Dendritic cell treated with granulocyte-macrophage colony-stimulating factor and Interleukin-4, amounts not matched to agents 40 ng/mL and 50 ng/mL, for 4 days (primary cell): ENCODE results near the gene BACE1-AS.

ENCODE experiments used
- H3K27ac Mint-ChIP-seq: one replicate; pipeline ENCODE4 v1.8.0; 2022; ENCODE audit warnings: mild to moderate bottlenecking, mixed read lengths
- H3K27me3 Mint-ChIP-seq: one replicate; pipeline ENCODE4 v1.8.0; 2022; ENCODE audit warnings: mild to moderate bottlenecking, mixed read lengths
- H3K36me3 Mint-ChIP-seq: one replicate; pipeline ENCODE4 v1.8.0; 2022; ENCODE audit warnings: low read depth, mixed read lengths
- H3K4me1 Mint-ChIP-seq: one replicate; pipeline ENCODE4 v1.8.0; 2022; ENCODE audit warnings: low read depth, mixed read lengths
- H3K4me3 Mint-ChIP-seq: one replicate; pipeline ENCODE4 v1.8.0; 2022; ENCODE audit warnings: mild to moderate bottlenecking, moderate library complexity, mixed read lengths
- H3K9me3 Mint-ChIP-seq: one replicate; pipeline ENCODE4 v1.8.0; 2022; ENCODE audit warnings: mixed read lengths
- intact Hi-C: fragments of 100-400 bp; cut with micrococcal nuclease; formaldehyde crosslinking; loops from one replicate; pipeline ENCODE4 v1.15.0; 2022

Gene BACE1-AS

GRCh38 chr11:117278347-117278746 is 12.8 kb upstream of the BACE1-AS start:
- H3K4me1 Mint-ChIP-seq: no peaks in the 10 kb centered on the region

GRCh38 chr11:117279711-117280376 is 11.3 kb upstream of the BACE1-AS start:
- no peaks in the 10 kb centered on the region for H3K4me1 Mint-ChIP-seq
- no peak overlapping the region for H3K4me3 Mint-ChIP-seq
- intact Hi-C loops: no loop called here
- H3K9me3 Mint-ChIP-seq: no peaks in the 10 kb centered on the region
- peaks cover 66% of the 10 kb centered on the region for H3K36me3 Mint-ChIP-seq
- no peaks in the 10 kb centered on the region for H3K27me3 Mint-ChIP-seq
- no peak overlapping the region for H3K27ac Mint-ChIP-seq

More at GRCh38 chr11:117278347-117278746, 12.8 kb upstream of the BACE1-AS start:
- no peak overlapping the region for H3K27ac Mint-ChIP-seq
- peaks cover 64% of the 10 kb centered on the region for H3K36me3 Mint-ChIP-seq
- H3K9me3 Mint-ChIP-seq: no peaks in the 10 kb centered on the region
- H3K4me3 Mint-ChIP-seq: no peak overlapping the region
- intact Hi-C loops: no loop called here
- no peaks in the 10 kb centered on the region for H3K27me3 Mint-ChIP-seq

GRCh38 chr11:117281159-117281558 is 10.0 kb upstream of the BACE1-AS start:
- Mint-ChIP-seq H3K36me3 (peaks cover 67% of the 10 kb centered on the region), H3K9me3 (no peaks in the 10 kb centered on the region), H3K27me3 (no peaks in the 10 kb centered on the region), H3K4me1 (no peaks in the 10 kb centered on the region), H3K4me3 (no peak overlapping the region), H3K27ac (no peak overlapping the region)
- intact Hi-C loops: no loop called here

DNA sequence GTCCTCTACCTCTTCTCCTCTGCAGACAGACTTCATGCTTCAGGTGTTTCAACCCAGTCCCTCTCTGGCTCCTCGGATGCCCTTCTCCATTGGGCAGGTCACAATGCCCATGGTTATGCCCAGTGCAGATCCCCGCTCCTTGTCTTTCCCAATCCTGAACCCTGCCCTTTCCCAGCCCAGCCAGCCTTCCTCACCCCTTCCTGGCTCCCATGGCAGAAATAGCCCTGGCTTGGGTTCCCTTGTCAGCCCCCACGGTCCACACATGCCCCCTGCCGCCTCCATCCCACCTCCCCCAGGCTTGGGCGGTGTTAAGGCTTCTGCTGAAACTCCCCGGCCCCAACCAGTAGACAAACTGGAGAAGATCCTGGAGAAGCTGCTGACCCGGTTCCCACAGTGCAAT is 9.3 kb upstream of the BACE1-AS start:
- Mint-ChIP-seq H3K27ac (no peak overlapping the region), H3K4me1 (no peaks in the 10 kb centered on the region), H3K27me3 (no peaks in the 10 kb centered on the region), H3K36me3 (peaks cover 74% of the 10 kb centered on the region), H3K4me3 (no peak overlapping the region), H3K9me3 (no peaks in the 10 kb centered on the region)
- intact Hi-C loops: no loop called here

DNA sequence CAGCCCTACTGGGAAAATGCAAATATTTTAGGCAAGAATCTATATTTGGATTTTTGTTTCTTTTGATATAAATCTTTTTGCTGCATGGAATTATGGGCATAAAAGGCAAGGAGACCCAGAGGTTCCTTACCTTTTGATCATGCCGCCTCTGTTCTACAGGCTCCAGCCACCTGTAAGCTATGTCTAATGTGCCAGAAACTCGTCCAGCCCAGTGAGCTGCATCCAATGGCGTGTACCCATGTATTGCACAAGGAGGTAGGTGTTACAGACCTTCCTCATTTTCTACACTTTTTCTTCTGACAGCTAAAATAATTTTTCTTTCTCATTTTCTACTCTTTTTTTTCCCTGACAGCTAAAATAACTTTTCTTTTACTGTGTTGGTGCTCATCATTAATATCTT is 8.2 kb upstream of the BACE1-AS start:
- Mint-ChIP-seq H3K36me3 (peaks cover 85% of the 10 kb centered on the region), H3K27me3 (no peaks in the 10 kb centered on the region), H3K4me3 (no peak overlapping the region), H3K4me1 (no peaks in the 10 kb centered on the region), H3K27ac (no peak overlapping the region), H3K9me3 (no peaks in the 10 kb centered on the region)
- intact Hi-C loops: no loop called here

DNA sequence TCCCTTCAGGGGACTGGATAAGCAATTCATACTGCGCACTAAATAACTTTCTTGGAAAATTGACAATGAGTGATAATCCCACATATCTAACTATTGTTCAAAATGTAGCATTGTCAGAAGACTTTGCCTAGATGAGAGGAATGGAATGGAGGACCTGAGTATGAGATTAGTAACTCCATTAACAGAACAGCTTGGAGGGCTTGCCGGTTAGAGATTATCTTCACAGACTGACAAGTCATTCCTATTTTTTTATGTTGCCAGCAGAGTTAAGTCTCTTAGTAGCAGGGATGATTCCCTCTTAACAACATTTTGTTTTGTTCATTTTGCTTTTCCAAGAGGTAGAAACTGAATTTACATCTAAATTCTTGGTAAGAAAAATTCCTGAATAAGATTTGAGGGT is 7.1 kb upstream of the BACE1-AS start:
- no peaks in the 10 kb centered on the region for H3K9me3 Mint-ChIP-seq
- peaks cover 96% of the 10 kb centered on the region for H3K36me3 Mint-ChIP-seq
- H3K4me1 Mint-ChIP-seq: no peaks in the 10 kb centered on the region
- no peak overlapping the region for H3K4me3 Mint-ChIP-seq
- H3K27ac Mint-ChIP-seq: no peak overlapping the region
- intact Hi-C loops: no loop called here
- no peaks in the 10 kb centered on the region for H3K27me3 Mint-ChIP-seq

DNA sequence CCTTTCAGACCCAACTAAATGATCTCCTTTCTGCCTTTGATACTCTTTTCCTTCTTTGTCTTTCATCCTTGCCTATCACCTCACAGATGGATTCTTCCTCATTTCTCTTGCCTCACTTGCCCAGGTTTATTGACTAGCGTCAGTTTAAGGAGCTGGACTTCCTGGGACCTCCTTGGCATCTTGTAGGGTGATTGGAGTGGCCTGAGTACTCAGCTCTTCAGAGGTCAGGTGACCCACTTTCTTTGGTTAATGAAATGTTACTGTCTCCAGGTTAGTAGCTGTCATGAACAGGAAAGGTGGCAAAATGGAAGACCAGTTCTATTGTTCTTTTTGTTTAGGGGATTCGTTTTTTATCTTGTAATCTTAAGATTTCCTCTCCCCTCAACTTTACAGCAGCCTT is 4.6 kb upstream of the BACE1-AS start:
- H3K27ac Mint-ChIP-seq: no peak overlapping the region
- H3K27me3 Mint-ChIP-seq: no peaks in the 10 kb centered on the region
- no peak overlapping the region for H3K4me3 Mint-ChIP-seq
- H3K36me3 Mint-ChIP-seq: peaks cover 100% of the 10 kb centered on the region
- intact Hi-C loops: no loop called here
- H3K4me1 Mint-ChIP-seq: peaks cover 8% of the 10 kb centered on the region
- H3K9me3 Mint-ChIP-seq: no peaks in the 10 kb centered on the region

DNA sequence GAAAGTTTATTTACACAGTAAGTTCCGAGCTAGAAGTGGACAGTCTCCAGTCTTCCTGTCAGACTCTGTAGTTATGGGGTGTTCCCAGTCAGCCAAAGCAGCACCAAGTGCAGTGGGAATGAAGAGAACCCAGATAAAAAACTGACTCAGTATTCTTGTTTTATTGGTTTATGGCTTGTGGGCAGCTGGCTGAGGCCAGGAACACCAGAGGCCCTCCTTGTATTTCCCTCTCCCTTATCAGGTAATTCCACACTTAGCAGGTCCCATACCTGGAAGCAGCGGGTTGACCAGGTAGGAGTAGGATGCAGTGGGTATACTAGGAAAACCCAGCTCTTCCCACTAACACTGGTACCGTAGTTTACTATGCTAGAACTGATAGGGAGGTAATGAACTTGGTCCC is 3.5 kb upstream of the BACE1-AS start:
- Mint-ChIP-seq H3K4me1 (peaks cover 8% of the 10 kb centered on the region), H3K36me3 (peaks cover 91% of the 10 kb centered on the region), H3K4me3 (no peak overlapping the region), H3K27ac (no peak overlapping the region), H3K27me3 (no peaks in the 10 kb centered on the region), H3K9me3 (no peaks in the 10 kb centered on the region)
- intact Hi-C loops: no loop called here

- no peaks in the 10 kb centered on the region for H3K27me3 Mint-ChIP-seq
- H3K4me1 Mint-ChIP-seq: peaks cover 8% of the 10 kb centered on the region
- H3K27ac Mint-ChIP-seq: no peak overlapping the region
- no peak overlapping the region for H3K4me3 Mint-ChIP-seq
- intact Hi-C loops: no loop called here
- peaks cover 84% of the 10 kb centered on the region for H3K36me3 Mint-ChIP-seq
- no peaks in the 10 kb centered on the region for H3K9me3 Mint-ChIP-seq
Observed at GRCh38 chr11:117289795-117290194, 1.4 kb upstream of the BACE1-AS start.

- H3K4me3 Mint-ChIP-seq: no peak overlapping the region
- H3K9me3 Mint-ChIP-seq: no peaks in the 10 kb centered on the region
- H3K27me3 Mint-ChIP-seq: no peaks in the 10 kb centered on the region
- intact Hi-C loops: no loop called here
- H3K36me3 Mint-ChIP-seq: peaks cover 60% of the 10 kb centered on the region
- peaks cover 8% of the 10 kb centered on the region for H3K4me1 Mint-ChIP-seq
- no peak overlapping the region for H3K27ac Mint-ChIP-seq
Observed at GRCh38 chr11:117292616-117293015, 1.5 kb downstream of the BACE1-AS start.

GRCh38 chr11:117295438-117296137 is 4.4 kb downstream of the BACE1-AS start:
- H3K4me1 Mint-ChIP-seq: peaks cover 14% of the 10 kb centered on the region
- H3K4me3 Mint-ChIP-seq: no peak overlapping the region
- intact Hi-C loops: no loop called here
- no peak overlapping the region for H3K27ac Mint-ChIP-seq
- H3K27me3 Mint-ChIP-seq: no peaks in the 10 kb centered on the region
- H3K9me3 Mint-ChIP-seq: no peaks in the 10 kb centered on the region
- H3K36me3 Mint-ChIP-seq: peaks cover 30% of the 10 kb centered on the region

DNA sequence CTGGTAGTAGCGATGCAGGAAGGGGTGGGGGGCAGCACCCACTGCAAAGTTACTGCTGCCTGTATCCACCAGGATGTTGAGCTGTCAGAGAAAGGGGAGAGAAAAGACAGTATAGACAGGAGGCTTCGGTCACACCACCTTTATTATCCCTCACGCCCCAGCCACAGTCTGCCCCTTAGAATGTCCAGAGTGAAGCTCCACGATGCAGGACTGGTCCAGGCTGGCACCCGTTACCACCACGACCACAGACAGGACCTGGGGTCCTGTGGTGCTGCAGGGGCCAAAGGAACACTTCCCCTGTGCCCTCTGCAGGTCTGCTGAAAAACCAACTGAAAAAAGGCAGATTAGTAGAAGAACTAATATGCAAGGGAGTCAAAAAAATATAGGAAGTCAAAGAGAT is 5.7 kb downstream of the BACE1-AS start:
- no peaks in the 10 kb centered on the region for H3K27me3 Mint-ChIP-seq
- H3K36me3 Mint-ChIP-seq: peaks cover 19% of the 10 kb centered on the region
- no peak overlapping the region for H3K4me3 Mint-ChIP-seq
- intact Hi-C loops: no loop called here
- no peak overlapping the region for H3K27ac Mint-ChIP-seq
- H3K9me3 Mint-ChIP-seq: no peaks in the 10 kb centered on the region
- H3K4me1 Mint-ChIP-seq: peaks cover 15% of the 10 kb centered on the region

GRCh38 chr11:117298195-117298594 is 7.0 kb downstream of the BACE1-AS start:
- Mint-ChIP-seq H3K9me3 (no peaks in the 10 kb centered on the region), H3K4me3 (no peak overlapping the region), H3K4me1 (peaks cover 15% of the 10 kb centered on the region), H3K27ac (no peak overlapping the region), H3K36me3 (peaks cover 13% of the 10 kb centered on the region), H3K27me3 (no peaks in the 10 kb centered on the region)
- intact Hi-C loops: no loop called here

GRCh38 chr11:117299351-117300282 is 8.5 kb downstream of the BACE1-AS start:
- H3K9me3 Mint-ChIP-seq: no peaks in the 10 kb centered on the region
- H3K36me3 Mint-ChIP-seq: peaks cover 6% of the 10 kb centered on the region
- H3K27ac Mint-ChIP-seq: no peak overlapping the region
- peaks cover 15% of the 10 kb centered on the region for H3K4me1 Mint-ChIP-seq
- H3K4me3 Mint-ChIP-seq: no peak overlapping the region
- no peaks in the 10 kb centered on the region for H3K27me3 Mint-ChIP-seq
- intact Hi-C loops: no loop called here
